NCI-H2107 treated with DMSO at 0.1 percent for 48 hours (cell line): ENCODE data around the gene TSHZ2.
"Not testable (repeated sequence)": the region's sequence is repeated elsewhere in the genome, so short reads cannot be mapped to it uniquely, and the experiment has no call there.

Experiments used
- DNase-seq: peaks from one replicate; lab custom pipeline; 2025; ENCODE audit not compliant: unreplicated experiment; lab: John Stamatoyannopoulos, UW

Gene TSHZ2

DNA sequence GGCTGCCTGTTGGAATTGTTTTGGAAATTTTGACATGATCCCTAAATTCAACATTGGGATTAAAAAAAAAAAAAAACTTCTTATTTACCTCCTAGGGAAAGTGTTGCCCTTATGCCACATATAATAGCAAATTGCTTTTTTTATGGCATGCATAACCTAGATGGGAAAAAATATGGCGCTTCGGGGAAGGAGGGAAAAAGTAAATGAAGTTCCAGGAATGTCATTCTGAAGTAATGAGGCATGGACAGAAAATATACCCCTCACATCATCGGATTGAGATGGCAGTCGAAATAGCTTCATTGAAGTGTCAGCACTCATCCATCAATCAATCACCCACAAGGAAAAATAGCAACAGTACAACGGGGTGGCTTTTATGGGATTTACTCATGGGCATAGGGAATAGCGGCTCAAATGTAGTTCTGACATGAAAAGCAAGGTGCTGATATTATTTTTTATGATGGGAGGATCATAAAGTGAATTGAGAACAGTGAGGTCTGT is 516.7 kb downstream of the TSHZ2 start:
- DNase-seq, result no peak

GRCh38 chr20:53489528-53489927 is 517.4 kb downstream of the TSHZ2 start:
- no peak for DNase-seq

DNA sequence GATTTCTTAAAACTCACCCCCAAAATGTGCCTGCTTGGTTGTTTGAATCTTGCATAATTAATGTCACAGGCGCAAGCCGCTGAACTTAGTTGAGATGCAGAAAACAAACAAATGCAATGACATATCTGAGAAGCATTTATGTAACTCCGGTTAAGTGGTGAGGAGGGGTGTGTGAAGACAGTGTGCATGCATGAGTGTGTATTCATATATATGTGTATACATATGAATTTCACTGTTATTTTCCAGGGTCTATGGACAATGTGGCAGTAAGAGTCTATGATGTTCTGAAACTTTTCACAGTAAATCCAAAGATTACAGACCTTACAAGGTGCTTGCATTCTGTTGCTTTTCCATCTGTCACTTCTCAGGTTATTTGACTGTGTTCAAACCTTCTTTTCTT is 518.5 kb downstream of the TSHZ2 start:
- DNase-seq, result no peak

DNA sequence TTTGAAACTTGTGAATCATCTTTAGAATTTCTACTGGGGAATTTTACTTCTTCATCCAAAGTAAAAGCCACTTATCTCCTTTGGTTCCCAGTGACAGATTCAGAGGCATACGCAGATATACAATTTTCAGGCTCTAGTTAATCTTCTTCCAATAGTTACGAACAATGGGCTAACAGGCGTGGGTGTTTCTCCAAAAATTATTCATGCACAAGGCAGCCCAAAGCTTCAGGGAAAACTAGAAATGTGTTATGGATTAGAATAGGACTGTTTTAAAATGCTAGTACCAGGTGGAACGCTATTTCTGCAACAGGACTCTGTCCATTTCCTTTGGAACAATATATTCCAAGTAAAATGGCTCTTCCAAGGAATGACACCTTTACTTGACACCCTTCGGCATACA is 519.3 kb downstream of the TSHZ2 start:
- DNase-seq, result no peak

GRCh38 chr20:53492212-53492611 is 520.1 kb downstream of the TSHZ2 start:
- no peak for DNase-seq

DNA sequence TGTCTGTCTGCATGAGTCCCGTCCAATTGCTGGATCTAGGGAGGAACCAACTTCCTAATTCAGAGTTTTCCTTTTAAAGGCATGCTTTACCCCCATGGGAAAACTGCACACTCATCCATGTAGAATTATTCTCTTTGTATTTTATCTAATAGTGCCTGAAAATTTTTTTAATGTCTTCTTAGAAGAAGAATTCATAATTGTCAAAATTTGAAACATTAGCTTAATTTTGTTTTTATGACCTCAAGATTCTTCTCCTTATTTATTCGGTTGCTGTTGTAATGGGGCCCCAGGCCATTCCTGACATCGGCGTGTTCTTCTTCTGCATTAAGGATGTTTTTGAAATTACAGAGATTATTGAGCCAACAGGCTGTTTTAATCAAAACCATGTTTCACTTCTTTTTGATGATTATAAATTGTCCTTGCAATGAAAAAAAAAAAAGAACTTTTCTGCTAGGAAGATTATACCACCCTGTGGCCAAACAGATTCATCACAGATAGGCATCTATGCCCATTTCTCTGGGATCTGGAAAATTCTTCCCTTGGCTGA is 521.2 kb downstream of the TSHZ2 start:
- no peak for DNase-seq

DNA sequence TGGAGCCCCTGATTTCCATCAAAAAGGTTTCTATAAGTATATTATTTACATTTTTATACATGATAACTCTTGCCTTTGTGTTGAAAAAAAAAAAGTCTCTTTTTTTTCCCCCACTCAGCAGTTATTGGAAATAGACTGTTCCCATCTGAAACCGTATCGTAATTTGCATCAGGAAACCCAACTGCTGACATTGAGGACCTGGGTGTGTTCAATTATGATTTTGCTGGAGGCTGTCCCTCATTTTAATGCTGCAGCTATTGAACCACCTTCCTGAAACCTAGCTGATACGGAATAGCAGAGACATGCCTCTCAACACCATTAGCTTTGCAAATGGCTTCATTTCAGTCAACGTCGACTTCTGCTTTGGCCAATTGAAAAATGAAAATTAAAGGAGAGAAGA is 522.6 kb downstream of the TSHZ2 start:
- no peak for DNase-seq

GRCh38 chr20:53495398-53496092 is 523.4 kb downstream of the TSHZ2 start:
- no peak for DNase-seq

DNA sequence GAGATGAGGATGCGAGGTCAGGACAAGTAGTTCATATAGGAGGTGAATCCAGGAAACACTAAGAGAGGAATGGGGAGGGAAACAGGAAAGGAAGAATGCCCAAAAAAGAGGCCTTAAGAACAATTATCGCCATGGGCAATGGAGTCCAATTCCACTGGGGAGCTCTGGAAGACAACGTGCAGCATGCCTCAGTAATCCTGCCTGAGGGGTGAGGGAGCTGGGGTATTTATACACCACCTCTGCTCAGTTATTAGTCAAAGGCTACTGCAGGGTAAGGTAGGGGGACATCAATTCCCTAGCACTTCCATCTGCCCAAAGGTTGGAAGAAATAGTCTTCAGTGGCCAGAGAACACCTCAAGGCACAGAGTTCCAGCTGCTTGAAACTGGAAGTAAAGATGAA is 525.1 kb downstream of the TSHZ2 start:
- DNase-seq, result no peak

DNA sequence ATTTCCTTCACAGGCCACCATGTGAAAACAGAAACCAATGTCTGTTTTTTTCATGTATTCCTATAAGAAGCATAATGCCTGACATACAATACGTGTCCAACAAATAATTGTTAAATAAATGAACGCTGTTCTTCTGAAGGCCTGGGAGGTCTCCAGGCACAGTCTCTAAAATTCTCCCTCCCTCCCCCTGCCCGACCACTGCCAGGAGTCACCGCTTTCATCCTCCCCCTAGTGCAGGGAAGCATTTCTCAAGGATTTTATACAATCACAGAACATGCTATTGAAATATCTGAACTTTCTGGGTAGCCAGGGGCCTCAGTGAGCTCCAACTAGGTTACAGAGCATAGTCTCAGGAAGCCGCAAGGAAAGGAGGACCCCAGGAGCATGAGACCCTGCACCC is 526.2 kb downstream of the TSHZ2 start:
- no peak for DNase-seq

- no peak for DNase-seq
Measured at GRCh38 chr20:53500651-53501050, 528.5 kb downstream of the TSHZ2 start.

- DNase-seq, result no peak
Measured at GRCh38 chr20:53502820-53503219, 530.7 kb downstream of the TSHZ2 start.

GRCh38 chr20:53503517-53503919 is 531.4 kb downstream of the TSHZ2 start:
- no peak for DNase-seq

- DNase-seq, result not testable (repeated sequence)
Measured at GRCh38 chr20:53504106-53504505, 531.9 kb downstream of the TSHZ2 start.

DNA sequence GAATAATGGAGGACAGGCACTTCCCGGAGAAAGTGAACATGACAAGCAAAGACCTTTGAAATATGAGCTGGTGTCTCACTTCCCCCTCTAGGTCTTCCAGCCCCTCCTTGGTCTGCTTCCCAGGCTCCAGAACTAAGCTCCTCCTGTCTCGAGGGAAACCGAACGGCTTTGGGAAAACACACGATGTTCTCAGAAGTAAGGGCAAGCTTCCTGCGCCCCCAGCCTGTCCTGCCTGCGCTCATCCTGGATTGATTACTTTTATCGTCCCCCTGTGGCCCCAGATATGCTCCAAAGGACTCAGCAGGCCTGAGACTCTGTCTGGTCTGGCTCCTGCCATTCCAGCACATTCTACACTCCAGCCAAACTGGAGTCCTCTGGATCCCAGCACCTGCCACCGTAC is 538.1 kb downstream of the TSHZ2 start:
- DNase-seq, result no peak

GRCh38 chr20:53510704-53511103 is 538.5 kb downstream of the TSHZ2 start:
- no peak for DNase-seq

GRCh38 chr20:53512076-53512475 is 539.9 kb downstream of the TSHZ2 start:
- no peak for DNase-seq

GRCh38 chr20:53513168-53513488 is 541.0 kb downstream of the TSHZ2 start:
- DNase-seq, result no peak

DNA sequence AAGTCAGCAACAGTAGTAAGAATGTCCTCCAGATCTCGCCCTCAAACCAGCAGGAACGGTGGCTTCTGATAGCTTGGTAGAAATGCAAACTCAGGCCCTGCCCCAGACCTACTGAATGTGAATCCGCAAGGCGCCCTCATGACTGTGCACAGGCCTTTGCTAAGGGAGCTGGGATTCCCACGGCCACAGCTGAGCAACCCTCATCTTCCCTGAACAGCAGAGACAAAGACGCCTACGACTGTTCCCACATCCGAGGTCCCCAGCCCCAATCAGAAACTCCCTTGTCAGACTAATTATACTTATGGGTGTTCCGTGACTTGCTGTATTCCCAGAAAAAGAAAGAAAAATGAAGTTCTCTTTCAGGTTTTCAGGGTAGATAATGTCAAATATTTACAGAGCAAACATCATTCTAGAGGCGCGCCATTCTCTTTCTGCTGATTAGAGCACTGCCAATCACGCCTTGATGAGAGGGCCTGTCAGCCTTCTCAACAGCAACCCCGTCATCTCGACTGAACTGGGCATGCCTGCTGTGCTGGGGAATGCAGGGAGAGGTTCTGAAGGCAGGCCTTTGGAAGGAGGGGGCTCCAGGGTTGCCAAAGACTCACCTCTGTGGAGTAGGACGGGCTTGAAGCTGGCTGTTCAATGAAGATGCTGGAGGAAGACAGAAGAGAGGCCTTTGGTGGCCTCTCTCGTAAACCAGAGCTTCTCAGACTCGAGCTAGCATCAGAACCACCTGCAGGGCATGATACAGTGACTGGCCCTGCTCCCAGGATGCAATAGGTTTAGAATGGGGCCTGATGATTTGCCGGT is 541.5 kb downstream of the TSHZ2 start:
- no peak for DNase-seq

DNA sequence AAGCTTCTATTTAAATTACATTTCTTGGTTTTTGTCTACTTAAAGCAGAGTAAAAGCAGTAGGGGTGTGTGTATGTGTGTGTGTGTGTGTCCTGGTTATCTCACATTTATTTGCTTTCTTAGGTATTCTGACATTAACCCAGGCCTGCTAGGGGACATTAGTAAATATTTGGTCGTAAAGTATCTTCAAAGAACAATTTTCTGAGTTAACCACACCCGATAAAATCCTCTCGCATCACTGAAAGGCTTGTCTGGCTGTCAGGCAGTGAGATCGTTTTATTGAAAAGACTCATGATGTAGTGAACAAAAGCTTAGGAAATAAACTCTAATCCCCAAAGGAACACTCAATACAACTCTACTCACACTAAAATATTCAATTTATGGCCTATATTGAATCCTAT is 543.6 kb downstream of the TSHZ2 start:
- DNase-seq, result no peak

DNA sequence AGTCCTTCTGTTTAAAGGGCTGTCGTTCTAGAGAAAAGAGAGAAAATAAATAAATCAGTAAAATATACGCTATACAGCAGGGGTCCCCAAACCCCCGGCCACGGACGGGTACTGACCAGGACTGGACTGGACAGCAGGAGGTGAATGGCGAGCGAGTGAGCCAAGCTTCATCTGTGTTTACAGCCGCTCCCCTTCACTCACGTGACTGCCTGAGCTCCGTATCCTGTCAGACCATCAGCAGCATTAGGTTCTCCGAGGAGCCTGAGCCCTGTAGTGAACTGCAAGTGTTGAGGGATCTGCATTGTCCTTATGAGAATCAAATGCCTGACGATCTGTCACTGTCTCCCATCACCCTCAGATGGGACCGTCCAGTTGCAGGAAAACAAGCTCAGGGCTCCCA is 545.0 kb downstream of the TSHZ2 start:
- DNase-seq, result no peak

DNA sequence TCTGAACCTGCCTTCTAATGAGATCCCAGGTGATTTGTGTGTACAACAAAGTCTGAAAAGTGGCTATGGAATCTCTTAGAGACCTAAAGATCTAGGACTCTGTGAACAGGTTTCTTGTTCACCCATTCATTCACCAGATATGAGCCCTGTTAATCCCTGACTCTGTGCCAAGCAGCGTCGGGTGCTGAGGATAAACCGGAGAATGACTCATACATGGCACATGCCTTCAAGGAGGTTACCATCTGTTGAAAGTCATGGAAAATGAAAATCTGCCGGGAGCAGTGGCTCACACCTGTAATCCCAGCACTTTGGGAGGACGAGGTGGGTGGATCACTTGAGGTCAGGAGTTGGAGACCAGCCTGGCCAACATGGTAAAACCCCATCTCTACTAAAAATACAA is 549.3 kb downstream of the TSHZ2 start:
- not testable (repeated sequence) for DNase-seq
